ENCODE results near the gene PRSS53. TPM values are rescaled to one million over a fixed set of nuclear protein-coding genes. Genes with fewer than 3 reads are reported as not detected.

The PRSS53 gene
- total and polyA plus RNA-seq, 2 experiments from 2014 or later, result 0.36 to 2.7 TPM

- Mint-ChIP-seq H3K27me3 (ENCODE audit: insufficient read depth, low read depth, poor library complexity) (no peaks in the 10 kb centered on the region), H3K4me1 (no peaks in the 10 kb centered on the region; the same call in 2 of the 3 replicates), H3K27ac (no peak overlapping the region), H3K36me3 (ENCODE audit: low read depth) (peaks cover 27% of the 10 kb centered on the region), H3K9me3 (no peaks in the 10 kb centered on the region), H3K4me3 (no peak overlapping the region)
- peaks cover 7% of the 10 kb centered on the region for H4K20me1 ChIP-seq (replicated peaks; ENCODE audit: insufficient read depth)
- DNase-seq (ENCODE audit: low spot score) (no peak), ATAC-seq (no peak)
- no peaks in the 10 kb centered on the region for H3K4me1 ChIP-seq (ENCODE audit: insufficient read depth)
- H3K27ac ChIP-seq (ENCODE audit: low read depth), result no peak overlapping the region; the same call in 1 of the 2 replicates
- H2AFZ ChIP-seq, result no peak overlapping the region
- H3K4me2 ChIP-seq, result no peak overlapping the region
- H3K4me3 ChIP-seq, result no peak overlapping the region
- no peak for TF ChIP-seq NANOG (IDR thresholded peaks at IDR 0.05; ENCODE audit: borderline replicate concordance)
- no peak for TF ChIP-seq ETS1 (IDR thresholded peaks at IDR 0.05)
- TF ChIP-seq JUNB (IDR thresholded peaks at IDR 0.05; ENCODE audit: unreplicated experiment), result no peak
- no peak for TF ChIP-seq ZNF331 (CRISPR knock-in tag; IDR thresholded peaks at IDR 0.05; ENCODE audit: low read depth)
- no peak for TF ChIP-seq EZH2phosphoT487 (IDR thresholded peaks at IDR 0.05; ENCODE audit: unreplicated experiment)
- TF ChIP-seq POLR2AphosphoS5 (IDR thresholded peaks at IDR 0.05; ENCODE audit: low read depth), result no peak
- TF ChIP-seq ZNF114 (CRISPR knock-in tag; IDR thresholded peaks at IDR 0.05), result no peak
- TF ChIP-seq CTCF (conservative IDR thresholded peaks at IDR 0.05; ENCODE audit: low read depth in 2 of 2), result no peak
- TF ChIP-seq ZNF462 (CRISPR knock-in tag; IDR thresholded peaks at IDR 0.05), result no peak
- TF ChIP-seq REST (IDR thresholded peaks at IDR 0.05; ENCODE audit: unreplicated experiment), result no peak
- no peak for TF ChIP-seq EZH2 (IDR thresholded peaks at IDR 0.05; ENCODE audit: low read depth, unreplicated experiment)
- TF ChIP-seq CREB1 (CRISPR knock-in tag; IDR thresholded peaks at IDR 0.05; ENCODE audit: low read depth), result no peak
- TF ChIP-seq STAT1 (IDR thresholded peaks at IDR 0.05; ENCODE audit: unreplicated experiment), result no peak
- H3K36me3 ChIP-seq (ENCODE audit: insufficient read depth), result no peaks in the 10 kb centered on the region
- no peaks in the 10 kb centered on the region for H3K9me2 ChIP-seq (ENCODE audit: insufficient read depth)
- peaks cover 36% of the 10 kb centered on the region for H3K79me2 ChIP-seq (replicated peaks; ENCODE audit: insufficient read depth)
- no peaks in the 10 kb centered on the region for H3F3A ChIP-seq (replicated peaks; ENCODE audit: low read depth)
- no peaks in the 10 kb centered on the region for H3K27me3 ChIP-seq (ENCODE audit: insufficient read depth)
These were observed 23.8 kb downstream of the PRSS53 start for GRCh38 chr16:31064882-31065461.
